ENCODE data around the gene SAC3D1. TPM values are rescaled to one million over a fixed set of nuclear protein-coding genes. Genes with fewer than 3 reads are reported as not detected.

SAC3D1 gene
- total and polyA plus RNA-seq, 7 donors = 8.4 to 19.2 (median 10.8) TPM

- Histone ChIP-seq H3K27ac (no peak within 1 kb of the TSS), H3K27me3 (ENCODE audit: insufficient read depth in 3 of 3, low read length in 2 of 3) (peaks cover 0 to 2% (median 0%) of the 10 kb centered on the region in 3 donors), H3K9me3 (no peaks in the 10 kb centered on the region), H3K4me3 (no peak within 1 kb of the TSS), H3K36me3 (ENCODE audit: insufficient read depth in 1 of 2, low read depth in 1 of 2) (no peaks in the 10 kb centered on the region), H3K4me1 (no peaks in the 10 kb centered on the region)
- no peak for ATAC-seq
- WGBS, 3 donors = 70 to 77% (median 72%) methylated on average over 8 of the region's 8 CpGs
- intact Hi-C loops (cut with DNase I) = no loop called here
- no peak for TF ChIP-seq CTCF (IDR thresholded peaks at IDR 0.05)
- no peak for DNase-seq
Observed at GRCh38 chr11:65058419-65059054, 17.5 kb downstream of the SAC3D1 start, which contains the start of gene NAALADL1. Gene NAALADL1 (minus strand): TSS chr11:65058553. CDS start chr11:65058521, 32 bp downstream.

GRCh38 chr11:65059523-65059922 lies 18.5 kb downstream of the SAC3D1 start:
- ATAC-seq = no peak
- WGBS, 3 donors = 52 to 61% (median 54%) methylated on average over 3 of the region's 3 CpGs
- DNase-seq = no peak

GRCh38 chr11:65059959-65060824 lies 19.2 kb downstream of the SAC3D1 start:
- Histone ChIP-seq H3K27ac (no peak overlapping the region), H3K4me3 (no peak overlapping the region), H3K4me1 (no peaks in the 10 kb centered on the region), H3K36me3 (ENCODE audit: insufficient read depth in 1 of 2, low read depth in 1 of 2) (no peaks in the 10 kb centered on the region), H3K27me3 (ENCODE audit: insufficient read depth in 3 of 3, low read length in 2 of 3) (no peaks in the 10 kb centered on the region), H3K9me3 (no peaks in the 10 kb centered on the region)
- whole genome bisulfite sequencing, 3 donors = 50 to 52% (median 51%) methylated on average over 9 to 10 of the region's 10 CpGs
- no peak for ATAC-seq
- TF ChIP-seq CTCF (IDR thresholded peaks at IDR 0.05) = no peak
- no peak for DNase-seq
- intact Hi-C loops (cut with DNase I) = no loop called here

More at GRCh38 chr11:65059523-65059922, 18.5 kb downstream of the SAC3D1 start:
- no peak for TF ChIP-seq CTCF (IDR thresholded peaks at IDR 0.05)
- Histone ChIP-seq H3K27me3 (ENCODE audit: insufficient read depth in 3 of 3, low read length in 2 of 3) (no peaks in the 10 kb centered on the region), H3K27ac (no peak overlapping the region), H3K36me3 (ENCODE audit: insufficient read depth in 1 of 2, low read depth in 1 of 2) (no peaks in the 10 kb centered on the region), H3K4me1 (no peaks in the 10 kb centered on the region), H3K4me3 (no peak overlapping the region), H3K9me3 (no peaks in the 10 kb centered on the region)
- intact Hi-C loops (cut with DNase I) = no loop called here

DNA sequence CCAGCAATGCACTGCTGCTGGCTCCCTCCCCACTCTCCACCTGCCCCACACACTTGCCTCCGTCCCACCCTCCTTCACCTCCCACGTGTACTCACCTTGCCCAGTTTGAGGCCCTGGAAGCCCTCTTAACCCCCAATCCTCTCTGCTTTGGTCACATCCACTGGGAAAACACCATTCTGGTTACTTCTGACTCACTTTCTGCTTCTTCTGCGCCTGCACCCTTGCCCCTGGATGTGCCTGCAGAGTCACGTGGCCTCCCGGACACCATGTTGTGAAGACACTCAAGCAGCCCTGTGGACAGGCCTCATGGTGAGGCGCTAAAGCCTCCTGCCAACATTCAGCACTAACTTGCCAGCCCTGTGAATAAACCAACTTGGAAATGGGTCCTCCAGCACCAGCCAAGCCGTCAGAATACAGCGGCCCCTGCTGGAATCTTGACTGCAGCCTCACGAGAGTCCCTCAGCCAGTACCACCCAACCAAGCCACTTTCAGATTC lies 20.0 kb downstream of the SAC3D1 start:
- no peaks in the 10 kb centered on the region for H3K27me3 ChIP-seq (ENCODE audit: insufficient read depth in 3 of 3, low read length in 2 of 3)
- WGBS, 3 donors = 59 to 63% (median 59%) methylated on average over 9 of the region's 9 CpGs
- no peaks in the 10 kb centered on the region for H3K9me3 ChIP-seq
- intact Hi-C loops (cut with DNase I) = no loop called here
- no peak overlapping the region for H3K27ac ChIP-seq
- TF ChIP-seq CTCF (IDR thresholded peaks at IDR 0.05) = no peak
- no peaks in the 10 kb centered on the region for H3K36me3 ChIP-seq (ENCODE audit: insufficient read depth in 1 of 2, low read depth in 1 of 2)
- DNase-seq = no peak
- H3K4me3 ChIP-seq = no peak overlapping the region
- no peaks in the 10 kb centered on the region for H3K4me1 ChIP-seq
- ATAC-seq = no peak
